Astrocyte (in vitro differentiated cells and primary cell): ENCODE measurements around the gene CD109. TPM values are rescaled to one million over a fixed set of nuclear protein-coding genes. Genes with fewer than 3 reads are reported as not detected.

Experiments
- DNase-seq: peaks from one replicate; pipeline ENCODE4 v3.0.0-alpha.2; 2010; ENCODE audit warnings: low read depth
- FAIRE-seq: peaks from 2 replicates; lab custom pipeline; 2011; peaks lifted over from hg19 to GRCh38; lab: Jason Lieb, UNC
- H2AFZ ChIP-seq: 2 replicates; pipeline ENCODE4 v1.6.0; 2012; ENCODE audit warnings: low read depth, low read length, inconsistent platforms
- H3K27ac ChIP-seq: 2 replicates; pipeline ENCODE4 v1.5.1; 2011; ENCODE audit warnings: low read depth, low read length, inconsistent platforms
- H3K27me3 ChIP-seq: 2 replicates; pipeline ENCODE4 v1.6.0; 2011; ENCODE audit warnings: low read length, inconsistent platforms; ENCODE audit not compliant: insufficient read depth
- H3K36me3 ChIP-seq: 2 replicates; pipeline ENCODE4 v1.5.1; 2011; ENCODE audit warnings: low read length, inconsistent platforms; ENCODE audit not compliant: insufficient read depth
- H3K4me1 ChIP-seq: 2 replicates; pipeline ENCODE4 v1.5.1; 2011; ENCODE audit warnings: low read length, inconsistent platforms; ENCODE audit not compliant: insufficient read depth
- H3K4me2 ChIP-seq: 2 replicates; pipeline ENCODE4 v1.6.0; 2012; ENCODE audit warnings: low read length, inconsistent platforms
- H3K4me3 ChIP-seq: 2 replicates; pipeline ENCODE4 v1.5.1; 2011; ENCODE audit warnings: low read depth, mild to moderate bottlenecking, low read length, inconsistent platforms; ENCODE audit not compliant: insufficient read depth
- H3K79me2 ChIP-seq: 2 replicates; pipeline ENCODE4 v1.6.0; 2012; ENCODE audit warnings: mild to moderate bottlenecking, low read length, inconsistent platforms; ENCODE audit not compliant: insufficient read depth
- H3K9ac ChIP-seq: 2 replicates; pipeline ENCODE4 v1.6.0; 2012; ENCODE audit warnings: mild to moderate bottlenecking, low read length, inconsistent platforms
- H3K9me3 ChIP-seq: 2 replicates; pipeline ENCODE4 v1.5.1; 2012; ENCODE audit warnings: low read depth, mild to moderate bottlenecking, low read length, inconsistent platforms; ENCODE audit not compliant: insufficient read depth
- H4K20me1 ChIP-seq: 2 replicates; pipeline ENCODE4 v1.6.0; 2012; ENCODE audit warnings: low read length, inconsistent platforms; ENCODE audit not compliant: insufficient read depth
- H3K27ac Mint-ChIP-seq: one replicate; pipeline ENCODE4 v1.8.0; 2021; ENCODE audit warnings: mild to moderate bottlenecking, mixed read lengths; ENCODE audit not compliant: unreplicated experiment
- H3K27me3 Mint-ChIP-seq: one replicate; pipeline ENCODE4 v1.8.0; 2021; ENCODE audit warnings: low read depth, mixed read lengths; ENCODE audit not compliant: unreplicated experiment
- H3K36me3 Mint-ChIP-seq: one replicate; pipeline ENCODE4 v1.8.0; 2021; ENCODE audit warnings: low read depth, mixed read lengths; ENCODE audit not compliant: unreplicated experiment
- H3K4me1 Mint-ChIP-seq: one replicate; pipeline ENCODE4 v1.8.0; 2021; ENCODE audit warnings: low read depth, mixed read lengths; ENCODE audit not compliant: unreplicated experiment
- H3K4me3 Mint-ChIP-seq: one replicate; pipeline ENCODE4 v1.8.0; 2021; ENCODE audit warnings: mild to moderate bottlenecking, moderate library complexity, mixed read lengths; ENCODE audit not compliant: unreplicated experiment
- H3K9me3 Mint-ChIP-seq: one replicate; pipeline ENCODE4 v1.8.0; 2021; ENCODE audit warnings: mild to moderate bottlenecking, mixed read lengths; ENCODE audit not compliant: unreplicated experiment
- EZH2 ChIP-seq: IDR thresholded peaks from 2 replicates; pipeline ENCODE4 v1.6.1; 2012; ENCODE audit warnings: mild to moderate bottlenecking, low read length, inconsistent platforms; ENCODE audit not compliant: insufficient read depth
- total RNA-seq: library from RNA; stranded (reverse); gene quantifications from 2 replicates; pipeline ENCODE4 v1.2.1, GENCODE V29; 2021
- TF ChIP-seq, protein P1 (sequence below): IDR thresholded peaks from 2 replicates; pipeline ENCODE4 v1.5.1; 2011; ENCODE audit warnings: low read depth, mild to moderate bottlenecking, inconsistent platforms, low read length, moderate library complexity; ENCODE audit not compliant: insufficient read depth

Gene CD109
- total RNA-seq, 1 donor from 2014 or later: 18.3 TPM

DNA sequence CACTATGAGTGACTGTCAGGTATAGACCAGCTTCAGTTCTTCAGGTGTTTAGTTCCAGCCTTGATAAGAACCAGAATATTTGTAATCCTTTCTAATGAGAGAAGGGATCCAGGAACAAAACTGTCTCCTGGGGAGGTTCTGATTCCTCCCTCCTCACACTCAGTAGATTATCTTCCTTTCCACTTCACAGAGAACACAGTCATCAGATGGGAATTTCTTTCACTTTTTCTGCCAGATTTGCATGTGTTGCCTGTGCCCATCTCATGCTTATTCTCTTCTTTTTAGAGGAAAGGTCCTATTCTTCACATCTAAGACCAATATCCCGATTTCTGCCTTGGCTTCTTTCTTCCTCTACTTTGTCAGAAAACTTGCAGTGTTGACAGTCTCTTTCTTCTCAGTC lies 50.8 kb downstream of the CD109 start:
- H3K9me3 ChIP-seq: no peaks in the 10 kb centered on the region
- FAIRE-seq: no peak

DNA sequence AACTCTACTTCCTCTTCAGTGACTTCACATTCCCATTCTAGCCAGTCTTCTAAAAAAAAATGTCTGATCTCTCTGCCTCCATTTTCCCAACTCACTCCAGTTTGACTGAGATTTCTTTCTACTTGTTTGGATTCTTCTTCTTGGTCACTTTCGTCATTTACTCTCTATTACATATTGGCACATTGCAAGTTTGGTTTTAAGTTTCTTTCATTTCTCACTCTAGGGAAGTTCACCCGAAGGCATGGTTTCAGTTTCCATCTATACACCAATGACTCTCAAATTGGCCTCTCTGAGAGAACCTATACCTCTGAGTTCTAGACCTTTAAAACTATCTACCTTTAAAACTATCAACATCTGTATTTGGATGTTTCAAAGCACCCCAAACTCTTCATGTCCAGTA lies 51.3 kb downstream of the CD109 start:
- FAIRE-seq: no peak
- no peaks in the 10 kb centered on the region for H3K79me2 ChIP-seq
- H3K27me3 ChIP-seq: no peaks in the 10 kb centered on the region
- no peaks in the 10 kb centered on the region for H4K20me1 ChIP-seq
- Mint-ChIP-seq H3K27me3 (no peaks in the 10 kb centered on the region), H3K4me3 (no peak overlapping the region), H3K4me1 (peaks cover 1% of the 10 kb centered on the region), H3K9me3 (peaks cover 2% of the 10 kb centered on the region), H3K27ac (no peak overlapping the region), H3K36me3 (no peaks in the 10 kb centered on the region)
- no peaks in the 10 kb centered on the region for H3K36me3 ChIP-seq
- no peak overlapping the region for H3K9ac ChIP-seq
- no peak for TF ChIP-seq EZH2
- TF ChIP-seq, protein P1, sequence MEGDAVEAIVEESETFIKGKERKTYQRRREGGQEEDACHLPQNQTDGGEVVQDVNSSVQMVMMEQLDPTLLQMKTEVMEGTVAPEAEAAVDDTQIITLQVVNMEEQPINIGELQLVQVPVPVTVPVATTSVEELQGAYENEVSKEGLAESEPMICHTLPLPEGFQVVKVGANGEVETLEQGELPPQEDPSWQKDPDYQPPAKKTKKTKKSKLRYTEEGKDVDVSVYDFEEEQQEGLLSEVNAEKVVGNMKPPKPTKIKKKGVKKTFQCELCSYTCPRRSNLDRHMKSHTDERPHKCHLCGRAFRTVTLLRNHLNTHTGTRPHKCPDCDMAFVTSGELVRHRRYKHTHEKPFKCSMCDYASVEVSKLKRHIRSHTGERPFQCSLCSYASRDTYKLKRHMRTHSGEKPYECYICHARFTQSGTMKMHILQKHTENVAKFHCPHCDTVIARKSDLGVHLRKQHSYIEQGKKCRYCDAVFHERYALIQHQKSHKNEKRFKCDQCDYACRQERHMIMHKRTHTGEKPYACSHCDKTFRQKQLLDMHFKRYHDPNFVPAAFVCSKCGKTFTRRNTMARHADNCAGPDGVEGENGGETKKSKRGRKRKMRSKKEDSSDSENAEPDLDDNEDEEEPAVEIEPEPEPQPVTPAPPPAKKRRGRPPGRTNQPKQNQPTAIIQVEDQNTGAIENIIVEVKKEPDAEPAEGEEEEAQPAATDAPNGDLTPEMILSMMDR: no peak
- H3K27ac ChIP-seq: no peak overlapping the region
- H3K4me2 ChIP-seq: no peak overlapping the region
- H3K9me3 ChIP-seq: no peaks in the 10 kb centered on the region
- no peak for DNase-seq
- no peak overlapping the region for H3K4me3 ChIP-seq
- no peak overlapping the region for H2AFZ ChIP-seq
- no peaks in the 10 kb centered on the region for H3K4me1 ChIP-seq

More for the DNA sequence above, 50.8 kb downstream of the CD109 start:
- Mint-ChIP-seq H3K4me1 (peaks cover 1% of the 10 kb centered on the region), H3K27ac (no peak overlapping the region), H3K9me3 (peaks cover 2% of the 10 kb centered on the region), H3K36me3 (no peaks in the 10 kb centered on the region), H3K27me3 (no peaks in the 10 kb centered on the region), H3K4me3 (no peak overlapping the region)
- peak; percentile 47 for DNase-seq
- TF ChIP-seq, protein P1: no peak
- no peak for TF ChIP-seq EZH2
- no peak overlapping the region for H3K4me3 ChIP-seq
- no peak overlapping the region for H2AFZ ChIP-seq
- no peak overlapping the region for H3K9ac ChIP-seq
- H3K4me1 ChIP-seq: no peaks in the 10 kb centered on the region
- H3K27ac ChIP-seq: no peak overlapping the region
- H3K27me3 ChIP-seq: no peaks in the 10 kb centered on the region
- H3K4me2 ChIP-seq: no peak overlapping the region
- H3K36me3 ChIP-seq: no peaks in the 10 kb centered on the region
- H4K20me1 ChIP-seq: no peaks in the 10 kb centered on the region
- H3K79me2 ChIP-seq: no peaks in the 10 kb centered on the region

DNA sequence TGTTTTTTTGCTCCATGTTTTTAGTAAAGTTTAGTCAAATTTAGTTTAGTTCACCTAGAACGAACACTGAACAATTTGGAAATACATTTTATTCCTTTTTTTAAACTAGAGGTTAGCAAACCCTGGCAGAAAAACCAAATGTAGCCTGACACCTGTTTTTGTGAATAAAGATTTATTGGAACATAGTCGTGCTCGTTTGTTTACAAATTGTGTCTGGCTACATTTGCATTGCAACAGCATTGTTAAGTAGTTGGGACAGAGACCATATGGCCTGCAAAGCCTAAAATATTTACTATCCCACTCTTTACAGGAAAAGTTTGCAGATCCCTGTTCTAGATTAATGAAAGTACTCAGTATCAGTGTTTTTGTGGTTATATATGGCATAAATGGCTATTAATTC lies 56.9 kb downstream of the CD109 start:
- no peaks in the 10 kb centered on the region for H3K27me3 ChIP-seq
- no peak for DNase-seq
- H3K36me3 ChIP-seq: no peaks in the 10 kb centered on the region
- FAIRE-seq: no peak
- no peaks in the 10 kb centered on the region for H3K4me1 ChIP-seq
- Mint-ChIP-seq H3K27ac (no peak overlapping the region), H3K4me1 (no peaks in the 10 kb centered on the region), H3K4me3 (no peak overlapping the region), H3K27me3 (no peaks in the 10 kb centered on the region), H3K9me3 (no peaks in the 10 kb centered on the region), H3K36me3 (no peaks in the 10 kb centered on the region)
- H3K4me2 ChIP-seq: no peak overlapping the region
- H3K9me3 ChIP-seq: no peaks in the 10 kb centered on the region
- no peak overlapping the region for H3K4me3 ChIP-seq
- H3K79me2 ChIP-seq: no peaks in the 10 kb centered on the region
- H3K27ac ChIP-seq: no peak overlapping the region
- TF ChIP-seq, protein P1: no peak
- no peak for TF ChIP-seq EZH2
- H3K9ac ChIP-seq: no peak overlapping the region
- no peaks in the 10 kb centered on the region for H4K20me1 ChIP-seq
- H2AFZ ChIP-seq: no peak overlapping the region
